Endodermal cell (in vitro differentiated cells): ENCODE results near the gene CUEDC1. TPM values are rescaled to one million over a fixed set of nuclear protein-coding genes. Genes with fewer than 3 reads are reported as not detected.

ENCODE experiments used
- DNase-seq: peaks from one replicate; pipeline ENCODE4 v3.0.0-alpha.2; 2017
- H3K27ac ChIP-seq: 2 replicates; pipeline ENCODE4 v1.5.1; 2013; ENCODE audit warnings: mild to moderate bottlenecking, low read depth, low read length, moderate library complexity
- H3K27me3 ChIP-seq: 2 replicates; pipeline ENCODE4 v1.6.1; 2013; ENCODE audit warnings: mild to moderate bottlenecking, low read length, moderate library complexity; ENCODE audit not compliant: insufficient read depth, control insufficient read depth, poor library complexity, severe bottlenecking
- H3K36me3 ChIP-seq: 2 replicates; pipeline ENCODE4 v1.7.0; 2013; ENCODE audit warnings: mild to moderate bottlenecking, low read length, moderate library complexity; ENCODE audit not compliant: control insufficient read depth, insufficient read depth
- H3K4me1 ChIP-seq: one replicate; pipeline ENCODE4 v1.7.0; 2013; ENCODE audit warnings: low read length; ENCODE audit not compliant: control insufficient read depth, insufficient read depth
- H3K4me3 ChIP-seq: 2 replicates; pipeline ENCODE4 v1.5.1; 2013; ENCODE audit warnings: mild to moderate bottlenecking, low read length, moderate library complexity
- H3K9ac ChIP-seq: 2 replicates; pipeline ENCODE4 v1.6.1; 2013; ENCODE audit warnings: mild to moderate bottlenecking, low read length, moderate library complexity; ENCODE audit not compliant: poor library complexity, severe bottlenecking; ENCODE audit errors: extremely low read depth
- H3K9me3 ChIP-seq: 2 replicates; pipeline ENCODE4 v1.6.1; 2013; ENCODE audit warnings: mild to moderate bottlenecking, low read length, moderate library complexity; ENCODE audit not compliant: control insufficient read depth
- H3K27ac Mint-ChIP-seq: 2 replicates; pipeline ENCODE4 v1.8.0; 2020; ENCODE audit warnings: mixed read lengths
- H3K27me3 Mint-ChIP-seq: 2 replicates; pipeline ENCODE4 v1.8.0; 2021; ENCODE audit warnings: mild to moderate bottlenecking, mixed read lengths; ENCODE audit not compliant: insufficient read depth
- H3K36me3 Mint-ChIP-seq: 2 replicates; pipeline ENCODE4 v1.8.0; 2020; ENCODE audit warnings: low read depth, mixed read lengths
- H3K4me1 Mint-ChIP-seq: 2 replicates; pipeline ENCODE4 v1.8.0; 2020; ENCODE audit warnings: mixed read lengths
- H3K4me3 Mint-ChIP-seq: 2 replicates; pipeline ENCODE4 v1.8.0; 2020; ENCODE audit warnings: mild to moderate bottlenecking, moderate library complexity, mixed read lengths
- H3K9me3 Mint-ChIP-seq: 2 replicates; pipeline ENCODE4 v1.8.0; 2020; ENCODE audit warnings: mild to moderate bottlenecking, mixed read lengths
- CTCF ChIP-seq: fragments of 200-600 bp; sonication (generic); conservative IDR thresholded peaks from 2 replicates; pipeline ENCODE4 v1.5.0; 2021; ENCODE audit warnings: antibody characterized with exemption, mild to moderate bottlenecking
- WGBS, 2 experiments: methylation state at CpG; one replicate each; pipeline versions ENCODE4 v1.1.5 to v1.1.7; 2013; ENCODE audit warnings: missing lambda C conversion rate in 2 of 2, mixed read lengths in 1 of 2; ENCODE audit not compliant: insufficient coverage in 1 of 2, insufficient read length in 1 of 2; 5-methylcytosine and 5-hydroxymethylcytosine counted together
- total RNA-seq, 2 donors: library from RNA; stranded (reverse); fragmentation: NEBNext Ultra II Directional in 1 of 2; extraction: Animal tissue kit (Norgen Biotek cat#: 25700) in 1 of 2; gene quantifications; 2 replicates in 1 of 2; 3 replicates in 1 of 2; pipeline ENCODE4 v1.2.1, GENCODE V29; 2021

CUEDC1 gene
- total RNA-seq, 2 donors from 2014 or later = 11.0 to 18.7 TPM

DNA sequence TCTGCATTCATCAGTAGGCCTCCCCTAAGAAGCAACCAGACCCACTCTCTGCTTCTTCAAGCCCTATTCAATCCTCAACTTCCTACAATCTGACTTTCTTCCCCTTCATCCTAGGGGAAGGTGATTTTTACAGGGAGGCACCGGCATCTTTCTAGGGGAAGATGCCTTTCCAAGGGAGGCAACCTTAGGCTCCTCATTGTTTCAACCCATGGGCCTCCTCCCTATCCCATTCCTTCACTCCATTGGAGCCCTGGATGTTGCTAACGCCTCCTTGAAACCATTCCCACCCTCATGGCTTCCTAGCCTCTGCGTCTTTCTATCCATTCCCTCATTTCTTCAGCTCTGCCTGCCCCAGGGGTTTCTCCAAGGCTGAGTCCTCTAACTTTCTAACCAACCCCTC lies 2.7 kb upstream of the CUEDC1 start:
- Histone ChIP-seq H3K4me1 (peaks cover 15% of the 10 kb centered on the region), H3K9me3 (no peaks in the 10 kb centered on the region), H3K27me3 (peaks cover 15% of the 10 kb centered on the region), H3K4me3 (no peak overlapping the region), H3K27ac (no peak overlapping the region), H3K36me3 (no peaks in the 10 kb centered on the region), H3K9ac (no peak overlapping the region)
- Mint-ChIP-seq H3K4me1 (peaks cover 43% of the 10 kb centered on the region), H3K27ac (no peak overlapping the region), H3K9me3 (no peaks in the 10 kb centered on the region), H3K36me3 (no peaks in the 10 kb centered on the region), H3K27me3 (peaks cover 54% of the 10 kb centered on the region), H3K4me3 (no peak overlapping the region)
- no peak for TF ChIP-seq CTCF
- peak; percentile 51 for DNase-seq
- 50 to 88% methylated on average over 1 to 3 of the region's 3 CpGs for WGBS, 2 experiments

DNA sequence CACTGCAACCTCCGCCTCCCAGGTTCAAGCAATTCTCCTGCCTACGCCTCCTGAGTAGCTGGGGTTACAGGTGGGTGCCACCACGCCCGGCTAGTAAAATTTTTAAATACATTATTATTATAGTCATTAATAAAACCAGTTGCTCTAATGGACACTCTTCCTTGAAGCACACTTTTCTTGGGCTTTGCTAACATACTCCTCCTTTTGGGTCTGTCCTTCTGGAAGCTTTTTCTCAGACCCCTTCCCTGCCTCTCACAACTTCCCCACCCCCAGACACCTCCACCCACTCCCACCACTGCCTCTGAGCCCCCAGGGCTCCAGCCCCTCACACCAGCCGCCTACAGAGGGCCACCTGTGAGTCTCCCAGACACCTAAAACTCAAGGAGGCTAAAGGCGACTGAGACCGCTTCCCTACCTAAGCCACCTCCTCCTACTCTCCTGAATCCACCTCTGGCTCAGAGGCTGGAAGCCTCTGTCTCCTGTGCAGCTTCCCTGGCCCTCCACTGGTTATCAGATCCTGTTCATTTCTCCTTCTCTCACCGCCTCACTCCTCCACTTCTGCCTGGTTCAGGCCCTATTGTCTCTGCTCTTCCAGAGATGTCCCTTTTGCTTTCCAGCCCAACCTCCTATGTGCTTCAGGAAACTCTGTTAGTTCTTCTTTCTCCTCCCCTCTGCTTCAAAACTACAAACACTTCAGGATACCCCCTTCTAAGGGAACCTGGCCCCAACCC lies 2.1 kb upstream of the CUEDC1 start:
- H3K36me3 Mint-ChIP-seq = no peaks in the 10 kb centered on the region
- H3K27ac Mint-ChIP-seq = no peak overlapping the region
- Histone ChIP-seq H3K27me3 (peaks cover 15% of the 10 kb centered on the region), H3K9me3 (no peaks in the 10 kb centered on the region), H3K4me1 (peaks cover 20% of the 10 kb centered on the region), H3K36me3 (no peaks in the 10 kb centered on the region), H3K27ac (no peak overlapping the region), H3K4me3 (no peak overlapping the region), H3K9ac (no peak overlapping the region)
- H3K9me3 Mint-ChIP-seq = no peaks in the 10 kb centered on the region
- 84 to 100% methylated on average over 1 to 6 of the region's 8 CpGs for WGBS, 2 experiments
- H3K4me3 Mint-ChIP-seq = no peak overlapping the region
- peaks cover 48% of the 10 kb centered on the region for H3K4me1 Mint-ChIP-seq
- peaks cover 49% of the 10 kb centered on the region for H3K27me3 Mint-ChIP-seq
- no peak for TF ChIP-seq CTCF
- DNase-seq = peak; percentile 71

DNA sequence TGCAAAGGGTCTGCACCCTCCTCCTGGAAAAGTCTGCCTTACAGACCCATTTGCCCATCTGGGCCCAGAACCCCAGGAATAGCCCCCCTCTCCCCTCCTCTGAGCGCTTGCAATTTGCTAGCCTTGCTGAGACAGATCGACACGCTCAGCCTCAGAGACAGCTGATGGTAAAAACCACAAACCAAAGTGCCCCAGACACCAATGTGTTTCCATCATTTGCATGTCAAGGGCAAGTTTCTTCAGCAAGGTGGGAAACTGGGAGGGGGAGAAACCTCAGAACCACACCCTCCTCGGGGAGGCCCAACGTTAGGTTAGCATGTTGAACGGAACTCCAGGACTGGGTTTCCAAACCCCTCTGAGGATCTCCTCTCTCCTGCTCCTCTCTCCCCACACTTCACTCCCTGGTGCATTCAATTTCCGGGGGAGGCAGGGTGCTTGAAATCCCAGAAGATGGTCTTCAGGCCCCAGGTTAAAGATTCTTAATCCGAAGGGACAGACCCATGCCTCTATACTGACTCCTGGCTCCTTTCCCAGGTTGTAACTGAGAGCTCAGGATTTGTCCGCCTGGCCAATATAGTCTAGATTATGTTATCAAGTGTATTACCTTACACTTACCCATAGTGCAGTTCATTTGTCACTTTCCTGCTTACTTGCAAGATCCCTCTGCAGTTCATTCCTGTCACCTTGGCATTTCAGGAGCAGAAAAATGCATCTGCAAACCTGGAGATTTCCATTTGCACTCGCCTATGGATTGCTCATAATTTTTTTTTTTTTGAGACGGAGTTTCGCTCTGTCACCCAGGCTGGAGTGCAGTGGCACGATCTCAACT lies 1.3 kb upstream of the CUEDC1 start:
- no peaks in the 10 kb centered on the region for H3K9me3 ChIP-seq
- H3K27ac Mint-ChIP-seq = no peak overlapping the region
- H3K9ac ChIP-seq = no peak overlapping the region
- H3K27me3 ChIP-seq = peaks cover 15% of the 10 kb centered on the region
- H3K9me3 Mint-ChIP-seq = no peaks in the 10 kb centered on the region
- H3K4me3 Mint-ChIP-seq = peak overlapping the region; percentile 51
- no peaks in the 10 kb centered on the region for H3K36me3 ChIP-seq
- peak overlapping the region; percentile 77 for H3K4me3 ChIP-seq
- H3K27me3 Mint-ChIP-seq = peaks cover 45% of the 10 kb centered on the region
- no peak overlapping the region for H3K27ac ChIP-seq
- no peaks in the 10 kb centered on the region for H3K36me3 Mint-ChIP-seq
- WGBS, 2 experiments = 56 to 80% methylated on average over 3 to 13 of the region's 13 CpGs
- peak; percentile 74 for DNase-seq
- TF ChIP-seq CTCF = no peak
- H3K4me1 Mint-ChIP-seq = peaks cover 50% of the 10 kb centered on the region
- H3K4me1 ChIP-seq = peaks cover 20% of the 10 kb centered on the region
